Upper lobe of right lung (tissue), 1 donor: ENCODE measurements around the gene TRMT112. TPM values are rescaled to one million over a fixed set of nuclear protein-coding genes. Genes with fewer than 3 reads are reported as not detected.

ENCODE experiments used
- ATAC-seq: fragments of 200-7000 bp; cut with Tn5 transposase; one replicate; pipeline ENCODE4 v1.9.1; 2020; ENCODE audit warnings: mild to moderate bottlenecking, moderate library complexity
- DNase-seq: peaks from one replicate; pipeline ENCODE4 v3.0.0-alpha.2; 2020
- H3K27ac ChIP-seq: fragments of 200-600 bp; one replicate; pipeline ENCODE4 v1.8.0; 2022
- H3K27me3 ChIP-seq: fragments of 200-600 bp; one replicate; pipeline ENCODE4 v1.8.0; 2022; ENCODE audit warnings: mild to moderate bottlenecking
- H3K36me3 ChIP-seq: fragments of 200-600 bp; one replicate; pipeline ENCODE4 v1.8.0; 2022
- H3K4me1 ChIP-seq: fragments of 200-600 bp; one replicate; pipeline ENCODE4 v1.8.0; 2022
- H3K4me3 ChIP-seq: fragments of 200-600 bp; one replicate; pipeline ENCODE4 v1.8.0; 2022; ENCODE audit warnings: mild to moderate bottlenecking
- H3K9me3 ChIP-seq: fragments of 200-600 bp; one replicate; pipeline ENCODE4 v1.8.0; 2022
- intact Hi-C: fragments of 100-400 bp; cut with DNase I; formaldehyde crosslinking; loops from one replicate; pipeline ENCODE4 v1.11.0; 2022
- total RNA-seq: library from RNA; stranded (reverse); fragmentation: NEBNext Ultra II Directional; extraction: Animal tissue kit (Norgen Biotek cat#: 25700); gene quantifications from one replicate; pipeline ENCODE4 v1.2.1, GENCODE V29; 2021
- TF ChIP-seq, protein P1 (sequence below): fragments of 200-600 bp; IDR thresholded peaks from one replicate; pipeline ENCODE4 v1.8.0; 2022; ENCODE audit warnings: antibody characterized with exemption
- donor health status: DM: no; HTN: yes; CAD: no; lungs with severe emphysema.

Gene TRMT112
- total RNA-seq, 1 donor from 2014 or later: 168 TPM

- H3K9me3 ChIP-seq: no peaks in the 10 kb centered on the region
- H3K27me3 ChIP-seq: no peaks in the 10 kb centered on the region
- no peak for ATAC-seq
- peaks cover 13% of the 10 kb centered on the region for H3K4me1 ChIP-seq
- TF ChIP-seq, protein P1, sequence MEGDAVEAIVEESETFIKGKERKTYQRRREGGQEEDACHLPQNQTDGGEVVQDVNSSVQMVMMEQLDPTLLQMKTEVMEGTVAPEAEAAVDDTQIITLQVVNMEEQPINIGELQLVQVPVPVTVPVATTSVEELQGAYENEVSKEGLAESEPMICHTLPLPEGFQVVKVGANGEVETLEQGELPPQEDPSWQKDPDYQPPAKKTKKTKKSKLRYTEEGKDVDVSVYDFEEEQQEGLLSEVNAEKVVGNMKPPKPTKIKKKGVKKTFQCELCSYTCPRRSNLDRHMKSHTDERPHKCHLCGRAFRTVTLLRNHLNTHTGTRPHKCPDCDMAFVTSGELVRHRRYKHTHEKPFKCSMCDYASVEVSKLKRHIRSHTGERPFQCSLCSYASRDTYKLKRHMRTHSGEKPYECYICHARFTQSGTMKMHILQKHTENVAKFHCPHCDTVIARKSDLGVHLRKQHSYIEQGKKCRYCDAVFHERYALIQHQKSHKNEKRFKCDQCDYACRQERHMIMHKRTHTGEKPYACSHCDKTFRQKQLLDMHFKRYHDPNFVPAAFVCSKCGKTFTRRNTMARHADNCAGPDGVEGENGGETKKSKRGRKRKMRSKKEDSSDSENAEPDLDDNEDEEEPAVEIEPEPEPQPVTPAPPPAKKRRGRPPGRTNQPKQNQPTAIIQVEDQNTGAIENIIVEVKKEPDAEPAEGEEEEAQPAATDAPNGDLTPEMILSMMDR: no peak
- no peak overlapping the region for H3K4me3 ChIP-seq
- no peak overlapping the region for H3K27ac ChIP-seq
- DNase-seq: no peak
- intact Hi-C loops: no loop called here
- no peaks in the 10 kb centered on the region for H3K36me3 ChIP-seq
Measured at GRCh38 chr11:64352995-64353714, 35.8 kb upstream of the TRMT112 start.

GRCh38 chr11:64352099-64352994 lies 35.0 kb upstream of the TRMT112 start:
- DNase-seq (no peak), ATAC-seq (no peak)
- peaks cover 7% of the 10 kb centered on the region for H3K4me1 ChIP-seq
- TF ChIP-seq, protein P1: no peak
- no peak overlapping the region for H3K27ac ChIP-seq
- intact Hi-C loops: no loop called here
- H3K4me3 ChIP-seq: no peak overlapping the region
- no peaks in the 10 kb centered on the region for H3K27me3 ChIP-seq
- H3K9me3 ChIP-seq: no peaks in the 10 kb centered on the region
- H3K36me3 ChIP-seq: no peaks in the 10 kb centered on the region

DNA sequence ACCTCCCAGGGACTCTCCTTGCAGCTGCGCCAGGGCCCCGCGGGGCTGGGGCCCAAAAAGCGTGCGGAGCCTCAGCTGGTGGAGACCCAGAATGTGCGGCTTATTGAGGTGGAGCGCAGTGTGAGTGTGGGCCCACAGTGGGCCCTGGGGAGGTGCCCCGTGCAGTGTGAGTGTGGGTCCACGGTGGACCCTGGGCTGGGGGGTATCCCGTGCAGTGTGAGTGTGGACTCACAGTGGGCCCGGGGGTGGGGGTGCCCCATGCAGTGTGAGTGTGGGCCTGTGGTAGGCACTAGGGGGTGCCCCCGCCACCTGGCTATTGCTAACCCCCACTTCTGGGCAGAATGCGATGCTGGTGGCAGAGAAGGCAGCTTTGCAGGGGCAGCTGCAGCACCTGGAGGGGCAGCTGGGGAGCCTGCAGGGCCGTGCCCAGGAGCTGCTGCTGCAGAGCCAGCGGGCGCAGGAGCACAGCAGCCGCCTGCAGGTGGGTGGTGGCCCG lies 33.8 kb upstream of the TRMT112 start:
- no peak for ATAC-seq
- intact Hi-C loops: no loop called here
- DNase-seq: no peak
- Histone ChIP-seq H3K36me3 (no peaks in the 10 kb centered on the region), H3K27ac (no peak overlapping the region), H3K9me3 (no peaks in the 10 kb centered on the region), H3K27me3 (no peaks in the 10 kb centered on the region), H3K4me3 (no peak overlapping the region), H3K4me1 (peaks cover 7% of the 10 kb centered on the region)
- TF ChIP-seq, protein P1: no peak

DNA sequence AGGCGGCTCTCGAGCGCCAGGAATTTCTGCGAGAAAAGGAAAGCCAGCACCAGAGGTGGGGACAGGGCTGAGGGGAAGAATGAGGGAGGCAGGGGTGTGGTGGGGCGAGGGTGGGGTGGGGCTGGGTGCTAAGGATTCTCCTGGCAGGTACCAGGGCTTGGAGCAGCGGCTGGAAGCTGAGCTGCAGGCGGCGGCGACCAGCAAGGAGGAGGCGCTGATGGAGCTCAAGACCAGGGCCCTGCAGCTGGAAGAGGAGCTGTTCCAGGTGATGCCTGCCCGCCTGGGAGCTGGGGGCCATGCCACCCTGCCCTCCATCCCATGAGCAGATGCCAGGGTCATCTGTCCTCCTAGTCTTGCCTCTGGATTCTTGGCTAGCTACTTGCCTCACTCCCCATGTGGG lies 32.0 kb upstream of the TRMT112 start:
- DNase-seq (no peak), ATAC-seq (no peak)
- intact Hi-C loops: no loop called here
- TF ChIP-seq, protein P1: no peak
- H3K4me1 ChIP-seq: no peaks in the 10 kb centered on the region
- H3K4me3 ChIP-seq: no peak overlapping the region
- H3K27ac ChIP-seq: no peak overlapping the region
- H3K9me3 ChIP-seq: no peaks in the 10 kb centered on the region
- H3K36me3 ChIP-seq: no peaks in the 10 kb centered on the region
- no peaks in the 10 kb centered on the region for H3K27me3 ChIP-seq

GRCh38 chr11:64349025-64349387 lies 31.6 kb upstream of the TRMT112 start:
- no peak overlapping the region for H3K27ac ChIP-seq
- no peak overlapping the region for H3K4me3 ChIP-seq
- no peaks in the 10 kb centered on the region for H3K4me1 ChIP-seq
- no peaks in the 10 kb centered on the region for H3K27me3 ChIP-seq
- no peaks in the 10 kb centered on the region for H3K9me3 ChIP-seq
- H3K36me3 ChIP-seq: no peaks in the 10 kb centered on the region
- DNase-seq (no peak), ATAC-seq (no peak)
- TF ChIP-seq, protein P1: no peak
- intact Hi-C loops: no loop called here
